GM12875 (cell line): Measurements from ENCODE around the gene BICD1.

Experiments used
- H3K4me3 ChIP-seq: one replicate; pipeline ENCODE4 v1.5.1; 2011; ENCODE audit warnings: low read depth, low read length, control low read depth
- CTCF ChIP-seq: IDR thresholded peaks from 2 replicates; pipeline ENCODE4 v1.5.1; 2011; ENCODE audit warnings: low read depth, mild to moderate bottlenecking, control low read depth, inconsistent platforms, low read length, moderate library complexity, borderline replicate concordance; ENCODE audit not compliant: insufficient read depth

Gene BICD1

GRCh38 chr12:32124637-32125036, 18.0 kb downstream of the BICD1 start:
- no peak for TF ChIP-seq CTCF
- no peak overlapping the region for H3K4me3 ChIP-seq

DNA sequence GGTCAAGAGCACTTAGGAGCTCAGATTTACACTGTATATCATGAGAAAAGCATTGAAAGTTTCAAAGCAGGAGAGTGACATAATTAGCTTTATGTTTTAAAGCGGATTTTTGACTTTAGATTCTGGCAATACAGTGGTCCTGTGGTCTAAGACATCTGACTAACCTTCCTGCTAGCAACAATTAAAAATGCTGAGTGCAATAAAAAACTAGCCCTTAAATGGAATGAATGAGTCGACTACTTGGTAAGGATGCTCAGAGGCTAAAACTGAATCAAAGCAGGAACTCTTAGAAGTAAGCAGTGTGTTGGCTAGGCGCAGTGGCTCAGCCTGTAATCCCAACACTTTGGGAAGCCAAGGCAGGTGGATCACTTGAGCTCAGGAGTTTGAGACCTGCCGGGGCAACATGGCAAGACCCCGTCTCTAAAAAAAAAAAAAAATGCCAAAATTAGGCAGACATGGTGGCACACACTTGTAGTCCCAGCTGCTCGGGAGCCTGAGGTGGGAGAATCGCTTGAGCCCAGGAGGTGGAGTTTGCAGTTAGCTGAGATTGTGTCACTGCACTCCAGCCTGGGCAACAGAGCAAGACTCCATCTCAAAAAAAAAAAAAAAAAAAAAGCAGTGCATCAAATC, 18.9 kb downstream of the BICD1 start:
- H3K4me3 ChIP-seq: no peak overlapping the region
- no peak for TF ChIP-seq CTCF

GRCh38 chr12:32126720-32127119, 20.1 kb downstream of the BICD1 start:
- no peak for TF ChIP-seq CTCF

DNA sequence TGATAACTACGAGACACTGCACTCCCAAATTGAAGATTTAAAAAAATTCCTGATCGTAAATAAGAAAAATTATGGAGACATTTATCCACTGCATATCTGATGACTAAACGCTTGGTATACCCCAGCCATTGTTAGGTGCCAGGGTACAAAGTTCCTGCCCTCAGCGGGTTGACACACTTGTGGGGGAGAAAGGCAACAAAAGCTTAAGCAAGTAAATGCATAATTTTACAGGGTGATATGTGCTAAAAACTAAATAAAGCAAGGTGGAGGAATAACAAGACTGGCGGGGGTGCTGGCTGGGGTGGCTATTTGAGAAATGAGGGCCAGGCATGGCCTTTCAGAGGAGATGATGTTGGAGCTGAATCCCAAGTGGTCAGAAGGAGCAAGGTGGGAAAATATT, 25.0 kb downstream of the BICD1 start:
- H3K4me3 ChIP-seq: no peak overlapping the region
- no peak for TF ChIP-seq CTCF

More at GRCh38 chr12:32126720-32127119, 20.1 kb downstream of the BICD1 start:
- H3K4me3 ChIP-seq: no peak overlapping the region

GRCh38 chr12:32134101-32134888, 27.6 kb downstream of the BICD1 start:
- TF ChIP-seq CTCF: peak; percentile 33; the same call in 1 of the 2 replicates

GRCh38 chr12:32135967-32136366, 29.3 kb downstream of the BICD1 start:
- H3K4me3 ChIP-seq: no peak overlapping the region

More at GRCh38 chr12:32134101-32134888, 27.6 kb downstream of the BICD1 start:
- no peak overlapping the region for H3K4me3 ChIP-seq

More at GRCh38 chr12:32135967-32136366, 29.3 kb downstream of the BICD1 start:
- no peak for TF ChIP-seq CTCF
